Measurements from ENCODE around the gene PPY. TPM values are rescaled to one million over a fixed set of nuclear protein-coding genes. Genes with fewer than 3 reads are reported as not detected.

Gene PPY
- total RNA-seq, 6 experiments from 2014 or later = not detected

- WGBS (ENCODE audit: insufficient coverage, low coverage, low lambda C conversion rate, missing lambda C conversion rate) = 80% methylated on average over 1 of the region's 8 CpGs
- no peak for ATAC-seq
Observed at GRCh38 chr17:43917016-43917347, 25.3 kb downstream of the PPY start.

DNA sequence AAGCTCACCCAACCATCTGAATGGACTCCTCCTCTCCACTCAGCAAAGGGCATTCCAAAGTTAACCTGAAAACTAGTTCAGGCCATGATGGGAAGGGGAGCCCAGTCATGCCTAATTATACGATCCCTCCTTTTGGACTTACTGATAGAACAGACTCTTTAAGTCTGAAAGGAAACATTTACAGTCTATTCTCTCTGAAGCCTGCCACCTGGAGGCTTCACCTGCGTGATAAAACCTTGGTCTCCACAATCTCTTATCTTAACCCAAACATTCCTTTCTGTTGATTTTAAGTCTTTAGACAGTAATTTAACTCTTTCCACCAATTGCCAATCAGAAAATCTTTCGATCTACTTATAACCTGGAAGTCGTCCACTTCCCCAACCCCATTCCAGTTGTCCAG lies 25.9 kb downstream of the PPY start:
- Histone ChIP-seq H3K4me1 (no peaks in the 10 kb centered on the region), H3K4me3 (no peak overlapping the region), H3K27me3 (no peaks in the 10 kb centered on the region), H3K9me3 (no peaks in the 10 kb centered on the region), H3K36me3 (no peaks in the 10 kb centered on the region), H3K27ac (no peak overlapping the region)
- 59% methylated on average over 4 of the region's 4 CpGs for WGBS (ENCODE audit: insufficient coverage, low coverage, low lambda C conversion rate, missing lambda C conversion rate)
- TF ChIP-seq CTCF (IDR thresholded peaks at IDR 0.05) (no peak), POLR2A (IDR thresholded peaks at IDR 0.05) (no peak)
- intact Hi-C loops (cut with DNase I) = no loop called here
- ATAC-seq (no peak), DNase-seq (no peak)

More at GRCh38 chr17:43917016-43917347, 25.3 kb downstream of the PPY start:
- no peak for DNase-seq
- Histone ChIP-seq H3K27me3 (no peaks in the 10 kb centered on the region), H3K4me1 (no peaks in the 10 kb centered on the region), H3K36me3 (no peaks in the 10 kb centered on the region), H3K27ac (no peak overlapping the region), H3K4me3 (no peak overlapping the region), H3K9me3 (no peaks in the 10 kb centered on the region)
- TF ChIP-seq POLR2A (IDR thresholded peaks at IDR 0.05) (no peak), CTCF (IDR thresholded peaks at IDR 0.05) (no peak)
- intact Hi-C loops (cut with DNase I) = no loop called here

GRCh38 chr17:43915559-43915958 lies 26.7 kb downstream of the PPY start:
- Histone ChIP-seq H3K27ac (no peak overlapping the region), H3K4me1 (no peaks in the 10 kb centered on the region), H3K36me3 (no peaks in the 10 kb centered on the region), H3K9me3 (no peaks in the 10 kb centered on the region), H3K27me3 (no peaks in the 10 kb centered on the region), H3K4me3 (no peak overlapping the region)
- DNase-seq (no peak), ATAC-seq (no peak)
- intact Hi-C loops (cut with DNase I) = no loop called here
- WGBS (ENCODE audit: insufficient coverage, low coverage, low lambda C conversion rate, missing lambda C conversion rate) = 78% methylated on average over 3 of the region's 3 CpGs
- TF ChIP-seq POLR2A (IDR thresholded peaks at IDR 0.05) (no peak), CTCF (IDR thresholded peaks at IDR 0.05) (no peak)

- no peaks in the 10 kb centered on the region for H3K4me1 ChIP-seq
- H3K36me3 ChIP-seq = no peaks in the 10 kb centered on the region
- H3K27ac ChIP-seq = no peak overlapping the region
- no peak for TF ChIP-seq POLR2A (IDR thresholded peaks at IDR 0.05)
- no peak for TF ChIP-seq CTCF (IDR thresholded peaks at IDR 0.05)
- no peaks in the 10 kb centered on the region for H3K9me3 ChIP-seq
- no peak for DNase-seq
- intact Hi-C loops (cut with DNase I) = no loop called here
- no peak for ATAC-seq
- WGBS (ENCODE audit: insufficient coverage, low coverage, low lambda C conversion rate, missing lambda C conversion rate) = 56% methylated on average over 2 of the region's 2 CpGs
- no peak overlapping the region for H3K4me3 ChIP-seq
- H3K27me3 ChIP-seq = no peaks in the 10 kb centered on the region
Observed at GRCh38 chr17:43914451-43914850, 27.8 kb downstream of the PPY start.

GRCh38 chr17:43913584-43913983 lies 28.7 kb downstream of the PPY start:
- Histone ChIP-seq H3K27me3 (no peaks in the 10 kb centered on the region), H3K4me3 (no peak overlapping the region), H3K4me1 (no peaks in the 10 kb centered on the region), H3K27ac (no peak overlapping the region), H3K36me3 (no peaks in the 10 kb centered on the region), H3K9me3 (no peaks in the 10 kb centered on the region)
- DNase-seq (peak in 1 of 3 donors; percentile 27), ATAC-seq (no peak)
- no peak for TF ChIP-seq POLR2A (IDR thresholded peaks at IDR 0.05)
- TF ChIP-seq CTCF (IDR thresholded peaks at IDR 0.05) = no peak
- intact Hi-C loops (cut with DNase I) = no loop called here
- WGBS (ENCODE audit: insufficient coverage, low coverage, low lambda C conversion rate, missing lambda C conversion rate) = 0% methylated on average over 1 of the region's 6 CpGs
